Peyer's patch (tissue), 4 donors: ENCODE measurements around the gene MST1. TPM values are rescaled to one million over a fixed set of nuclear protein-coding genes. Genes with fewer than 3 reads are reported as not detected.
"Not testable (repeated sequence)": the region's sequence is repeated elsewhere in the genome, so short reads cannot be mapped to it uniquely, and the experiment has no call there.

Experiments used
- DNase-seq, 3 donors: peaks; one replicate each; pipeline ENCODE4 v3.0.0-alpha.2; 2017 to 2019
- H3K27ac ChIP-seq, 4 donors: fragments of 200-600 bp; sonication (generic); one replicate each; pipeline ENCODE4 v1.5.1; 2016 to 2019
- H3K27me3 ChIP-seq, 2 donors: fragments of 200-600 bp; sonication (generic); one replicate each; pipeline ENCODE4 v1.5.1; 2019
- H3K36me3 ChIP-seq, 3 donors: fragments of 200-600 bp; sonication (generic); one replicate each; pipeline ENCODE4 v1.5.1; 2016 to 2019
- H3K4me1 ChIP-seq, 4 donors: fragments of 200-600 bp; sonication (generic); one replicate each; pipeline ENCODE4 v1.5.1; 2016 to 2019
- H3K4me3 ChIP-seq, 4 donors: fragments of 200-600 bp; sonication (generic); 1 replicate in 3 of 4; 2 replicates in 1 of 4; pipeline ENCODE4 v1.5.1; 2016 to 2019; ENCODE audit warnings: mild to moderate bottlenecking in 1 of 4
- H3K9me3 ChIP-seq, 4 donors: fragments of 200-600 bp; sonication (generic); one replicate each; pipeline ENCODE4 v1.5.1; 2016 to 2019; ENCODE audit warnings: mild to moderate bottlenecking in 1 of 4
- CTCF ChIP-seq, 6 experiments: fragments of 450-650 bp in 4 of 6; fragments of 200-600 bp in 2 of 6; sonication (generic) in 1 of 6; IDR thresholded peaks; one replicate each; pipeline ENCODE4 v1.5.1; 2017 to 2019; ENCODE audit warnings: antibody characterized with exemption in 6 of 6, mild to moderate bottlenecking in 3 of 6, moderate library complexity in 1 of 6
- POLR2A ChIP-seq, 2 donors: fragments of 450-650 bp; IDR thresholded peaks; one replicate each; pipeline ENCODE4 v1.5.1; 2017; ENCODE audit warnings: antibody characterized with exemption in 2 of 2, mild to moderate bottlenecking in 2 of 2, moderate library complexity in 2 of 2
- total RNA-seq, 4 donors: library from RNA; depleted of rRNA; stranded (reverse); fragments of >200 nt; gene quantifications; one replicate each; pipeline ENCODE4 v1.1.0, GENCODE V29; 2016

Gene MST1
- total RNA-seq, 4 donors from 2014 or later = 52.0 to 156 (median 93.3) TPM

GRCh38 chr3:49699281-49699979 is 10.2 kb upstream of the MST1 start:
- H3K4me1 ChIP-seq = no peaks in the 10 kb centered on the region
- H3K4me3 ChIP-seq = no peak overlapping the region
- H3K27me3 ChIP-seq = no peaks in the 10 kb centered on the region
- DNase-seq = no peak
- TF ChIP-seq CTCF (IDR thresholded peaks at IDR 0.05) (no peak), POLR2A (IDR thresholded peaks at IDR 0.05) (no peak)
- peaks cover 0 to 65% (median 0%) of the 10 kb centered on the region in 3 donors for H3K36me3 ChIP-seq
- H3K27ac ChIP-seq = no peak overlapping the region
- no peaks in the 10 kb centered on the region for H3K9me3 ChIP-seq

GRCh38 chr3:49695350-49696015 is 6.2 kb upstream of the MST1 start:
- not testable (repeated sequence) for DNase-seq, H3K27ac ChIP-seq, H3K4me3 ChIP-seq, H3K27me3 ChIP-seq, H3K9me3 ChIP-seq
- Histone ChIP-seq H3K4me1 (peaks cover 0 to 16% (median 3%) of the 10 kb centered on the region in 4 donors), H3K36me3 (peaks cover 0 to 28% (median 0%) of the 10 kb centered on the region in 3 donors)

- not testable (repeated sequence) for H3K9me3 ChIP-seq, DNase-seq, H3K4me3 ChIP-seq, H3K27me3 ChIP-seq, H3K27ac ChIP-seq
- H3K4me1 ChIP-seq = peaks cover 0 to 22% (median 6%) of the 10 kb centered on the region in 4 donors
- H3K36me3 ChIP-seq = peaks cover 0 to 20% (median 0%) of the 10 kb centered on the region in 3 donors
Measured at GRCh38 chr3:49694409-49695070, 5.3 kb upstream of the MST1 start.

- DNase-seq = peak in 2 of 3 donors; percentile 69 to 84
- Histone ChIP-seq H3K27ac (peak overlapping the region in 2 of 4 donors; percentile 56 to 59), H3K4me3 (peak overlapping the region in 1 of 4 donors; percentile 25), H3K4me1 (peaks cover 0 to 39% (median 7%) of the 10 kb centered on the region in 4 donors)
- not testable (repeated sequence) for H3K9me3 ChIP-seq, H3K27me3 ChIP-seq, H3K36me3 ChIP-seq
Measured at GRCh38 chr3:49691481-49691880, 2.2 kb upstream of the MST1 start.

- H3K9me3 ChIP-seq, H3K36me3 ChIP-seq, DNase-seq, H3K27me3 ChIP-seq: not testable (repeated sequence)
- Histone ChIP-seq H3K4me3 (peak overlapping the region in 1 of 4 donors; percentile 25), H3K4me1 (peaks cover 0 to 42% (median 7%) of the 10 kb centered on the region in 4 donors), H3K27ac (peak overlapping the region in 1 of 4 donors; percentile 56)
Measured at GRCh38 chr3:49690856-49691255, 1.6 kb upstream of the MST1 start.

- H3K36me3 ChIP-seq, H3K9me3 ChIP-seq, H3K27me3 ChIP-seq, DNase-seq: not testable (repeated sequence)
- Histone ChIP-seq H3K4me3 (peak overlapping the region; percentile 81 to 93 (median 89)), H3K27ac (peak overlapping the region; percentile 65 to 83 (median 76)), H3K4me1 (peaks cover 0 to 42% (median 7%) of the 10 kb centered on the region in 4 donors)
Measured at GRCh38 chr3:49689908-49690624, 792 bp upstream of the MST1 start.

GRCh38 chr3:49688338-49689045 is 782 bp downstream of the MST1 start:
- H3K9me3 ChIP-seq = not testable (repeated sequence)
- peak overlapping the region; percentile 81 to 93 (median 89) for H3K4me3 ChIP-seq

GRCh38 chr3:49687424-49687795 is 1.9 kb downstream of the MST1 start:
- not testable (repeated sequence) for H3K9me3 ChIP-seq, DNase-seq, H3K27me3 ChIP-seq, H3K27ac ChIP-seq
- peak overlapping the region in 2 of 4 donors; percentile 51 to 57 for H3K4me3 ChIP-seq
- peaks cover 0 to 20% (median 0%) of the 10 kb centered on the region in 3 donors for H3K36me3 ChIP-seq
- H3K4me1 ChIP-seq = peaks cover 0 to 42% (median 7%) of the 10 kb centered on the region in 4 donors

More at GRCh38 chr3:49688338-49689045, 782 bp downstream of the MST1 start:
- TF ChIP-seq POLR2A (IDR thresholded peaks at IDR 0.05) = peak; percentile 53 to 57
- peak in 2 of 3 donors; percentile 56 to 64 for DNase-seq
- Histone ChIP-seq H3K4me1 (peaks cover 0 to 42% (median 7%) of the 10 kb centered on the region in 4 donors), H3K27ac (peak overlapping the region; percentile 65 to 83 (median 76))
- not testable (repeated sequence) for H3K27me3 ChIP-seq, H3K36me3 ChIP-seq

- H3K27ac ChIP-seq = peak overlapping the region in 2 of 4 donors; percentile 35 to 60
- DNase-seq = peak; percentile 51 to 91 (median 88)
Measured at GRCh38 chr3:49686769-49687423, 2.4 kb downstream of the MST1 start.

GRCh38 chr3:49686346-49686745 is 2.9 kb downstream of the MST1 start:
- DNase-seq = peak; percentile 32 to 79 (median 77)
- Histone ChIP-seq H3K4me3 (peak overlapping the region; percentile 18 to 57 (median 43)), H3K36me3 (peaks cover 0 to 31% (median 0%) of the 10 kb centered on the region in 3 donors), H3K4me1 (peaks cover 0 to 35% (median 7%) of the 10 kb centered on the region in 4 donors), H3K27ac (peak overlapping the region in 2 of 4 donors; percentile 35 to 60)
- not testable (repeated sequence) for H3K9me3 ChIP-seq, H3K27me3 ChIP-seq

More at GRCh38 chr3:49686769-49687423, 2.4 kb downstream of the MST1 start:
- Histone ChIP-seq H3K4me1 (peaks cover 0 to 41% (median 7%) of the 10 kb centered on the region in 4 donors), H3K36me3 (peaks cover 0 to 25% (median 0%) of the 10 kb centered on the region in 3 donors), H3K4me3 (peak overlapping the region; percentile 18 to 57 (median 43))
- H3K27me3 ChIP-seq, H3K9me3 ChIP-seq: not testable (repeated sequence)

- not testable (repeated sequence) for H3K27me3 ChIP-seq, DNase-seq, H3K9me3 ChIP-seq, H3K27ac ChIP-seq
- peaks cover 0 to 30% (median 5%) of the 10 kb centered on the region in 4 donors for H3K4me1 ChIP-seq
- peak overlapping the region in 2 of 4 donors; percentile 51 to 57 for H3K4me3 ChIP-seq
- peaks cover 0 to 36% (median 0%) of the 10 kb centered on the region in 3 donors for H3K36me3 ChIP-seq
Measured at GRCh38 chr3:49685846-49686245, 3.4 kb downstream of the MST1 start.
